A549 (cell line): ENCODE measurements around the gene TNP2. TPM values are rescaled to one million over a fixed set of nuclear protein-coding genes. Genes with fewer than 3 reads are reported as not detected.

Experiments
- ATAC-seq, 2 experiments: fragments of 200-7000 bp in 1 of 2; fragments of >200 bp in 1 of 2; cut with Nextera tagmentation in 1 of 2; cut with Tn5 transposase in 1 of 2; 3 replicates each; pipeline versions ENCODE4 v1.8.0 to v1.9.1; 2018 to 2020; ENCODE audit warnings: mild to moderate bottlenecking in 1 of 2, moderate library complexity in 1 of 2
- CTCF ChIA-PET: fragments of 300-600 bp; sonication (Branson Sonifier 250); formaldehyde crosslinking; extraction: SDS; loops from one replicate; lab custom pipeline; 2021; ENCODE audit warnings: antibody characterized with exemption, inconsistent platforms; lab: Yijun Ruan, JAX
- POLR2A ChIA-PET: fragments of 350-600 bp; formaldehyde crosslinking; extraction: SDS; loops from one replicate; lab custom pipeline; 2021; ENCODE audit warnings: antibody characterized with exemption, inconsistent platforms; lab: Yijun Ruan, JAX
- DNase-seq, 2 experiments: peaks; one replicate each; pipeline versions ENCODE4 v3.0.0 to v3.0.0-alpha.2; 2011 to 2016; ENCODE audit warnings: low read depth in 1 of 2, low spot score in 1 of 2
- FAIRE-seq: peaks from 2 replicates; lab custom pipeline; 2011; peaks lifted over from hg19 to GRCh38; lab: Jason Lieb, UNC
- H3K27ac ChIP-seq, 2 experiments: fragments of >200 bp; sonication (Bioruptor Twin); formaldehyde crosslinking; 3 replicates each; pipeline ENCODE4 v1.5.1; 2016 to 2017
- H3K4me1 ChIP-seq: fragments of >200 bp; sonication (Bioruptor Twin); formaldehyde crosslinking; 3 replicates; pipeline ENCODE4 v1.6.1; 2016
- H3K4me2 ChIP-seq: fragments of >200 bp; sonication (Bioruptor Twin); formaldehyde crosslinking; 3 replicates; pipeline ENCODE4 v1.6.1; 2016
- H3K4me3 ChIP-seq: fragments of >200 bp; sonication (Bioruptor Twin); formaldehyde crosslinking; 3 replicates; pipeline ENCODE4 v1.5.1; 2016
- H3K9me3 ChIP-seq: fragments of >200 bp; sonication (Bioruptor Twin); formaldehyde crosslinking; 3 replicates; pipeline ENCODE4 v1.6.1; 2016
- CHD4 ChIP-seq: fragments of 200-600 bp; sonication (generic); IDR thresholded peaks from 2 replicates; pipeline ENCODE4 v1.6.1; 2016; ENCODE audit warnings: antibody characterized with exemption, mild to moderate bottlenecking, borderline replicate concordance
- EHF ChIP-seq: fragments of 250-450 bp; sonication (Bioruptor Pico); IDR thresholded peaks from 2 replicates; pipeline ENCODE4 v1.5.0; 2020; ENCODE audit warnings: mild to moderate bottlenecking
- EP300 ChIP-seq, 2 experiments: fragments of >200 bp; sonication (Bioruptor Twin); formaldehyde crosslinking; IDR thresholded peaks; 2 replicates in 1 of 2; 3 replicates in 1 of 2; pipeline ENCODE4 v1.6.1; 2016 to 2017
- GATA3 ChIP-seq: IDR thresholded peaks from 2 replicates; pipeline ENCODE4 v1.6.1; 2012; ENCODE audit warnings: borderline replicate concordance
- HOXB13 ChIP-seq: fragments of 250-450 bp; sonication (Bioruptor Pico); IDR thresholded peaks from 2 replicates; pipeline ENCODE4 v1.5.0; 2020; ENCODE audit warnings: low read depth, mild to moderate bottlenecking, moderate library complexity
- HOXB5 ChIP-seq: fragments of 250-450 bp; sonication (Bioruptor Pico); IDR thresholded peaks from 2 replicates; pipeline ENCODE4 v1.5.0; 2020; ENCODE audit warnings: mild to moderate bottlenecking, moderate library complexity
- JUN ChIP-seq, 2 experiments: fragments of >200 bp; sonication (Bioruptor Twin); formaldehyde crosslinking; IDR thresholded peaks; 2 replicates in 1 of 2; 3 replicates in 1 of 2; pipeline ENCODE4 v1.6.1; 2016 to 2017
- JUNB ChIP-seq: fragments of >200 bp; sonication (Bioruptor Twin); formaldehyde crosslinking; IDR thresholded peaks from 2 replicates; pipeline ENCODE4 v1.6.1; 2016
- KDM5A ChIP-seq: fragments of 200-600 bp; sonication (generic); IDR thresholded peaks from 2 replicates; pipeline ENCODE4 v1.6.1; 2016; ENCODE audit warnings: antibody characterized with exemption, mild to moderate bottlenecking
- MAFK ChIP-seq: fragments of 450-650 bp; IDR thresholded peaks from 2 replicates; pipeline ENCODE4 v1.6.1; 2014; ENCODE audit not compliant: partially characterized antibody
- RAD21 ChIP-seq, 2 experiments: fragments of >200 bp in 1 of 2; sonication (Bioruptor Twin) in 1 of 2; formaldehyde crosslinking in 1 of 2; IDR thresholded peaks in 1 of 2; conservative IDR thresholded peaks in 1 of 2; 2 replicates in 1 of 2; 3 replicates in 1 of 2; pipeline ENCODE4 v1.6.1; 2012 to 2018; ENCODE audit warnings: inconsistent platforms in 1 of 2
- RARB ChIP-seq: fragments of 250-450 bp; sonication (Bioruptor Pico); IDR thresholded peaks from 2 replicates; pipeline ENCODE4 v1.8.0; 2021; ENCODE audit warnings: mild to moderate bottlenecking, moderate library complexity
- RNF2 ChIP-seq: fragments of 200-600 bp; sonication (generic); IDR thresholded peaks from 2 replicates; pipeline ENCODE4 v1.6.1; 2016; ENCODE audit warnings: low read depth, mild to moderate bottlenecking, antibody characterized with exemption, moderate library complexity, borderline replicate concordance
- ZC3H11A ChIP-seq: fragments of 450-650 bp; IDR thresholded peaks from 2 replicates; pipeline ENCODE4 v1.6.1; 2014; ENCODE audit warnings: antibody characterized with exemption, mild to moderate bottlenecking
- ZFP36 ChIP-seq: fragments of 450-650 bp; IDR thresholded peaks from 2 replicates; pipeline ENCODE4 v1.6.1; 2014; ENCODE audit warnings: borderline replicate concordance; ENCODE audit not compliant: partially characterized antibody
- WGBS: methylation state at CpG from one replicate; pipeline ENCODE4 v1.1.6; 2017; ENCODE audit errors: missing lambda C conversion rate; 5-methylcytosine and 5-hydroxymethylcytosine counted together
- polyA plus RNA-seq, 4 experiments: library from polyadenylated mRNA; depleted of rRNA in 3 of 4; stranded (reverse); fragments of >200 nt; fragmentation: RNase III in 1 of 4; extraction: RNeasy Plus Mini Kit Qiagen cat#74134 plus additional on column Dnase treatment in 1 of 4; gene quantifications; 2 replicates in 3 of 4; 3 replicates in 1 of 4; pipeline ENCODE4 v1.2.3, GENCODE V29; 2011 to 2017
- TF ChIP-seq, protein P1 (sequence below): IDR thresholded peaks from 2 replicates; pipeline ENCODE4 v1.6.1; 2012
- TF ChIP-seq, protein P2 (sequence below): fragments of >200 bp; sonication (Bioruptor Twin); formaldehyde crosslinking; IDR thresholded peaks from 3 replicates; pipeline ENCODE4 v1.5.1; 2016
- TF ChIP-seq, protein P3 (sequence below): fragments of 200-600 bp; sonication (generic); IDR thresholded peaks from 2 replicates; pipeline ENCODE4 v1.6.1; 2016; ENCODE audit warnings: antibody characterized with exemption, mild to moderate bottlenecking, moderate library complexity

Gene TNP2
- polyA plus RNA-seq, 2 of the 4 experiments (the other 2 are of a cell fraction) = not detected

DNA sequence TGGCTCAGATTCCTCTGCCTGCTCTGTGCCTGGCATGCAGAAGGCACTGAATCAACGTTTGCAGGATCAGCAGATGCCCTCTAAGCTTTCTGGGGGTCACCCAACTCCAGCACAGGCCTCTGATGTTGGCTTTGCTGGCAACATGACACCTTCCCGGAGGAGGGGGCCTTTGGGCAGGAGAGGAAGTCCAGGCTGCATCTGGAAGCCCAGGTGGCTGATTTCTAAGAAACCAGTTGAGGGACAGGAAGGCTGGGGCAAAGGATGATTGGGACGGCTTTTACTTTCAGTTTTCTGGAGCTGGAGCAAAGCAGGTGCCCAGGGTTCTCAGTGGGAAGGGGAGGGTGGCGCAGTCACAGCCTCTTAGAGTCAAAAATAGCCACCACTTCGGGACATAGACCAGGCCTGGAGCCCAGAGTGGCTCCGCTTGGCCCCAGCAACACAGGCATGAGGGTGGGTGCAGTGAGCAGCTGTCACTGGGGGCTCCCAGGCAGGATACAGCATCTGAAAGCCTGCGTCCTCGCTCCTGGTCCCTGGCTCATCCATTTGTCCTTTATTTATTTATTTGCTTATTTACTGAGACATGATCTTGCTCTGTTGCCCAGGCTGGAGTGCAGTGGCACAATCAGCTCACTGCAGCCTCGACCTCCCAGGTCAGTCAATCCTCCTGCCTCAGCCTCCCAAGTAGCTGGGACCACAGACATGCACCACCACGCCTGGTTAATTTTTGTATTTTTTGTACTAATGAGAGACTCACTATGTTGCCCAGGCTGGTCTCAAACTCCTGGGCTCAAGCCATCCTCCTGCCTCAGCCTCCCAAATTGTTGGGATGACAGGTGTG lies 28.3 kb downstream of the TNP2 start:
- no peak overlapping the region for H3K4me2 ChIP-seq
- no peak for ATAC-seq
- H3K9me3 ChIP-seq = no peaks in the 10 kb centered on the region
- POLR2A ChIA-PET = no interaction called here
- TF ChIP-seq ZC3H11A = no peak
- TF ChIP-seq HOXB5 = no peak
- TF ChIP-seq MAFK = no peak
- TF ChIP-seq, protein P1, sequence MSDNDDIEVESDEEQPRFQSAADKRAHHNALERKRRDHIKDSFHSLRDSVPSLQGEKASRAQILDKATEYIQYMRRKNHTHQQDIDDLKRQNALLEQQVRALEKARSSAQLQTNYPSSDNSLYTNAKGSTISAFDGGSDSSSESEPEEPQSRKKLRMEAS = no peak
- no peak for TF ChIP-seq JUNB
- TF ChIP-seq RNF2 = no peak
- no peak for TF ChIP-seq RAD21 (conservative IDR thresholded peaks at IDR 0.05 in 1 of 2, IDR thresholded peaks at IDR 0.05 in 1 of 2)
- TF ChIP-seq RARB (CRISPR knock-in tag) = no peak
- H3K4me1 ChIP-seq = no peaks in the 10 kb centered on the region
- FAIRE-seq = no peak
- DNase-seq = no peak
- H3K27ac ChIP-seq = no peak overlapping the region
- WGBS = 64% methylated on average over 10 of the region's 10 CpGs
- CTCF ChIA-PET = interaction anchor here (1.1 to 4.0 kb wide), 2 partner anchors 15 to 277 kb away, joined by 3 to 14 read pairs; partner anchors contain the start of gene SOCS1
- H3K4me3 ChIP-seq = no peak overlapping the region

DNA sequence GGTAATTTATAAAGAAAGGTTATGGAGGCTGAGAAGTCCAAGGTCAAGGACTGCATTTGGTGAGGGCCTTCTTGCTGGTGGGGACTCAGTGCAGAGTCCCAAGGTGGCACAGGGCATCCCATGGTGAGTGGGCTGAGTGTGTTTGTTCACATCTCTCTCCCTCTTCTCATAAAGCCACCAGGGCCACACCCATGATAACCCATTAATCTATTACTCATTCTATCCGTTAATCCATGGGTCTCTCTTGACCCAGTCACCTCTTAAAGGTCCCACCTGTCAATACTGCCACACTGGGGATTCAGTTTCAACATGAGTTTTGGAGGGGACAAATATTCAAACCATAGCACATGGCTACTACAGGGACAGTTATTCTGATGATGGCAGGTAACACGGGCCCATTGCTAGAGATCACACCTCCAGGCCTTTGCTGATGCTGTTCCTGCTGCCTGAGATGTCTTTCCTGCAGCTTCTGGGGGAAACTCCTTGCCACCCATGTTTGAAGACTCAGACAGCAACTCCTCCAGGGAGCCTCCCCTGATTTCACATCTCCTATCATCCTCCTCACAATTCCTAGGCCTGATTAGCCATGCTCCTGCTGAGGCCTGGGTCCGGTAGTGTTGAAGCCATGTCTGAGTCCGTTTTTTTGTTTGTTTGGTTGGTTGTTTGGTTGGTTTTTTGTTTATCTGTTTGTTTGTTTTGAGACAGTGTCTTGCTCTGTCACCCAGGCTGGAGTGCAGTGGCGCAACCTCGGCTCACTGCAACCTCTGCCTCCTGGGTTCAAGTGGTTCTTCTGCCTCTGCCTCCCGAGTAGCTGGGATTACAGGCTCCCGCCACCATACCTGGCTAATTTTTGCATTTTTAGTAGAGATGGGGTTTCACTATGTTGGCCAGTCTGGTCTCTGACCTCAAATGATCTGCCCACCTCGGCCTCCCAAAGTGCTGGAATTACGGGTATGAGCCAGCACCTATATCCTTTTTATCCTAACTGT lies 29.2 kb downstream of the TNP2 start:
- DNase-seq (no peak), ATAC-seq (no peak), FAIRE-seq (no peak)
- no peak overlapping the region for H3K4me2 ChIP-seq
- H3K9me3 ChIP-seq = no peaks in the 10 kb centered on the region
- TF ChIP-seq JUNB (no peak), ZFP36 (peak; percentile 42)
- TF ChIP-seq, all 56 proteins: peak for 1
- Histone ChIP-seq H3K4me3 (no peak overlapping the region), H3K4me1 (no peaks in the 10 kb centered on the region), H3K27ac (no peak overlapping the region)
- WGBS = 74% methylated on average over 10 of the region's 10 CpGs
- POLR2A ChIA-PET = no interaction called here
- CTCF ChIA-PET = interaction anchor here (1.1 to 4.0 kb wide), 2 partner anchors 16 to 276 kb away, joined by 3 to 14 read pairs; partner anchors contain the start of gene SOCS1

DNA sequence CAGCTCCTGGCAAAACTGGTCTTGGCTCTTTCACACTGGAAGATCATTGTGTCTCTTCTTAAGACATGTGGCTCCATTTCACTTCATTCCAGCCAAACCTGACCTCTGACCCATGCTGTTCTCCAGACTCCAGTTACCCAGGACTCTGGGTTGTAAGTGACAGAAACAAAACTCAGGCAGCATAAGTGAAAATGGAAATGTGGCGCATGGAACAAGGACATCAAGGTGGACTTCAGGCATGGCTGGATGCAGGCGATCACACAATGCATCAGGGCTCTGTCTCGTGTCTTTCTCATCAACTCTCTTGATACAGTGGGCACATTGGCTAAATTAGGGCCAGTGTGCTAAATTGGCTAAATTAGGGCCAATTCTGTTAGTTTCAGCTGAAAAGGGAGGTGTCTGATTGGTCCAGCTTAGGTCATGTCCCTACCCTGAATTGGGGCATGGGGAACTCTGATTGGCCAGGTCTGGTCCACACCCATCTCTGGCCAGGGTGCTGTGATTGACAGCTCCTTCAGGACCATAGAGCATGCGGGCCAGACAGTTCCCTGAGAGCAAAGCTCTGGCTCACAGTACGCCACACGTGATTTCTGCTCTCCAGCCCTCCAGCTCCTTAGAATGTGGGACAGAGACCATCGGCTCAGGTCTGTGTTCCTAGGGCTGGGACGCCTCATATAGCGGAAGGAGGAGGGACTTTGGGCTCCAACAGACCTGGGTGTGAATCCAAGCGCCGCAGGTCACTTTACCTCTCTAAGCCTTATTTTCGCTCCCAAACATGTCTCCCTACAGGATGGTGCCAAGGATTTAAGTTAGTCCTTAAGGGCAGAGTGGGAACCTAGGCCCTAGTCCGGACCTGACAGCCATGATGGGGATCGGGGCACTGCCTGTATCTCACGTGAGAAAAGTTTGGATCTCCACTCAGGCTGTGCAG lies 30.6 kb downstream of the TNP2 start:
- Histone ChIP-seq H3K4me1 (no peaks in the 10 kb centered on the region), H3K4me2 (no peak overlapping the region), H3K27ac (no peak overlapping the region), H3K9me3 (no peaks in the 10 kb centered on the region), H3K4me3 (no peak overlapping the region)
- CTCF ChIA-PET = interaction anchor here (1.1 to 1.8 kb wide), 3 partner anchors 8 to 267 kb away, joined by 3 to 7 read pairs (median 3); partner anchors contain the start of gene SOCS1
- peak in 1 of 2 experiments; percentile 74; a peak in 3 of 6 replicates for ATAC-seq
- POLR2A ChIA-PET = interaction anchor here (1.1 kb wide), 1 partner anchor 17 kb away, joined by 4 read pairs; the partner anchor contains the start of gene SOCS1
- FAIRE-seq = no peak
- no peak for DNase-seq
- TF ChIP-seq GATA3 (no peak), ZFP36 (no peak), JUN (IDR thresholded peaks at IDR 0.05) (no peak), EP300 (IDR thresholded peaks at IDR 0.05) (no peak), CHD4 (no peak), EHF (CRISPR knock-in tag) (no peak), KDM5A (no peak), HOXB13 (CRISPR knock-in tag) (no peak)
- TF ChIP-seq, protein P2, sequence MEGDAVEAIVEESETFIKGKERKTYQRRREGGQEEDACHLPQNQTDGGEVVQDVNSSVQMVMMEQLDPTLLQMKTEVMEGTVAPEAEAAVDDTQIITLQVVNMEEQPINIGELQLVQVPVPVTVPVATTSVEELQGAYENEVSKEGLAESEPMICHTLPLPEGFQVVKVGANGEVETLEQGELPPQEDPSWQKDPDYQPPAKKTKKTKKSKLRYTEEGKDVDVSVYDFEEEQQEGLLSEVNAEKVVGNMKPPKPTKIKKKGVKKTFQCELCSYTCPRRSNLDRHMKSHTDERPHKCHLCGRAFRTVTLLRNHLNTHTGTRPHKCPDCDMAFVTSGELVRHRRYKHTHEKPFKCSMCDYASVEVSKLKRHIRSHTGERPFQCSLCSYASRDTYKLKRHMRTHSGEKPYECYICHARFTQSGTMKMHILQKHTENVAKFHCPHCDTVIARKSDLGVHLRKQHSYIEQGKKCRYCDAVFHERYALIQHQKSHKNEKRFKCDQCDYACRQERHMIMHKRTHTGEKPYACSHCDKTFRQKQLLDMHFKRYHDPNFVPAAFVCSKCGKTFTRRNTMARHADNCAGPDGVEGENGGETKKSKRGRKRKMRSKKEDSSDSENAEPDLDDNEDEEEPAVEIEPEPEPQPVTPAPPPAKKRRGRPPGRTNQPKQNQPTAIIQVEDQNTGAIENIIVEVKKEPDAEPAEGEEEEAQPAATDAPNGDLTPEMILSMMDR = no peak
- TF ChIP-seq, protein P3, sequence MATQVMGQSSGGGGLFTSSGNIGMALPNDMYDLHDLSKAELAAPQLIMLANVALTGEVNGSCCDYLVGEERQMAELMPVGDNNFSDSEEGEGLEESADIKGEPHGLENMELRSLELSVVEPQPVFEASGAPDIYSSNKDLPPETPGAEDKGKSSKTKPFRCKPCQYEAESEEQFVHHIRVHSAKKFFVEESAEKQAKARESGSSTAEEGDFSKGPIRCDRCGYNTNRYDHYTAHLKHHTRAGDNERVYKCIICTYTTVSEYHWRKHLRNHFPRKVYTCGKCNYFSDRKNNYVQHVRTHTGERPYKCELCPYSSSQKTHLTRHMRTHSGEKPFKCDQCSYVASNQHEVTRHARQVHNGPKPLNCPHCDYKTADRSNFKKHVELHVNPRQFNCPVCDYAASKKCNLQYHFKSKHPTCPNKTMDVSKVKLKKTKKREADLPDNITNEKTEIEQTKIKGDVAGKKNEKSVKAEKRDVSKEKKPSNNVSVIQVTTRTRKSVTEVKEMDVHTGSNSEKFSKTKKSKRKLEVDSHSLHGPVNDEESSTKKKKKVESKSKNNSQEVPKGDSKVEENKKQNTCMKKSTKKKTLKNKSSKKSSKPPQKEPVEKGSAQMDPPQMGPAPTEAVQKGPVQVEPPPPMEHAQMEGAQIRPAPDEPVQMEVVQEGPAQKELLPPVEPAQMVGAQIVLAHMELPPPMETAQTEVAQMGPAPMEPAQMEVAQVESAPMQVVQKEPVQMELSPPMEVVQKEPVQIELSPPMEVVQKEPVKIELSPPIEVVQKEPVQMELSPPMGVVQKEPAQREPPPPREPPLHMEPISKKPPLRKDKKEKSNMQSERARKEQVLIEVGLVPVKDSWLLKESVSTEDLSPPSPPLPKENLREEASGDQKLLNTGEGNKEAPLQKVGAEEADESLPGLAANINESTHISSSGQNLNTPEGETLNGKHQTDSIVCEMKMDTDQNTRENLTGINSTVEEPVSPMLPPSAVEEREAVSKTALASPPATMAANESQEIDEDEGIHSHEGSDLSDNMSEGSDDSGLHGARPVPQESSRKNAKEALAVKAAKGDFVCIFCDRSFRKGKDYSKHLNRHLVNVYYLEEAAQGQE = no peak
- 86% methylated on average over 15 of the region's 15 CpGs for WGBS
